Glutamatergic neuron (in vitro differentiated cells): ENCODE measurements around the gene KLHL36. TPM values are rescaled to one million over a fixed set of nuclear protein-coding genes. Genes with fewer than 3 reads are reported as not detected.
A peak's percentile ranks its signal among the peaks of the same experiment; 100 is the strongest.

Source experiments
- DNase-seq: peaks from one replicate; pipeline ENCODE4 v3.0.0; 2022
- H3K27ac Mint-ChIP-seq: one replicate; pipeline ENCODE4 v1.8.0; 2020; ENCODE audit warnings: mild to moderate bottlenecking, mixed read lengths, inconsistent platforms; ENCODE audit not compliant: unreplicated experiment
- H3K27me3 Mint-ChIP-seq: one replicate; pipeline ENCODE4 v1.8.0; 2020; ENCODE audit warnings: mild to moderate bottlenecking, moderate library complexity, mixed read lengths, inconsistent platforms; ENCODE audit not compliant: unreplicated experiment
- H3K36me3 Mint-ChIP-seq: one replicate; pipeline ENCODE4 v1.8.0; 2020; ENCODE audit warnings: mild to moderate bottlenecking, mixed read lengths, inconsistent platforms; ENCODE audit not compliant: unreplicated experiment
- H3K4me1 Mint-ChIP-seq: one replicate; pipeline ENCODE4 v1.8.0; 2020; ENCODE audit warnings: mild to moderate bottlenecking, low read depth, mixed read lengths, inconsistent platforms; ENCODE audit not compliant: unreplicated experiment
- H3K4me3 Mint-ChIP-seq: one replicate; pipeline ENCODE4 v1.8.0; 2020; ENCODE audit warnings: mild to moderate bottlenecking, mixed read lengths, inconsistent platforms; ENCODE audit not compliant: unreplicated experiment
- H3K9me3 Mint-ChIP-seq: one replicate; pipeline ENCODE4 v1.8.0; 2020; ENCODE audit warnings: mild to moderate bottlenecking, moderate library complexity, mixed read lengths, inconsistent platforms; ENCODE audit not compliant: unreplicated experiment
- total RNA-seq: library from RNA; stranded (reverse); fragmentation: NEBNext Ultra II Directional; extraction: Animal tissue kit (Norgen Biotek cat#: 25700); gene quantifications from one replicate; pipeline ENCODE4 v1.2.1, GENCODE V29; 2021; ENCODE audit not compliant: unreplicated experiment
- TF ChIP-seq, protein P1 (sequence below): fragments of 200-600 bp; sonication (generic); IDR thresholded peaks from one replicate; pipeline ENCODE4 v1.5.0; 2021; ENCODE audit not compliant: partially characterized antibody, unreplicated experiment

The KLHL36 gene
- total RNA-seq, 1 donor from 2014 or later: 38.2 TPM

DNA sequence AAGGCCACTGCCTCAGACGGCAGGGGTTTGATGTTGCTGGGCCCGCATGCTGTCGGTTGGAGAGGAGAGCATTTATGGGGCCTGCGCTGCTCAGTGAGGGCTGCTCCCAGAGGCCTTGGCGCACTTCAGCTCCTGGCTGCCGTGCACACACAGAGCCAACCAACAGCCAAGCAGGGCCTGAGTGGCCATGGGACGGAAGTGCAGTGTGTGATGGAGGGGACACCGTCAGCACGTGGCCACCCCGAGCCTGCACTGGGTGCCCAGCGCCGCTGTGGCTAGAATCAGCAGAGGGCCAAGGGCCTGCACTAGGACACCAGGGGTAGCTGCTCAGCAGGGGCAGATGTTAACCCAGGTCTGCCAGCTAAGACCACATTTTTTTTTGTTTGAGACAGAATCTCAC is 21.8 kb downstream of the KLHL36 start:
- H3K4me1 Mint-ChIP-seq: no peaks in the 10 kb centered on the region
- H3K9me3 Mint-ChIP-seq: peaks cover 2% of the 10 kb centered on the region
- no peaks in the 10 kb centered on the region for H3K36me3 Mint-ChIP-seq
- H3K4me3 Mint-ChIP-seq: no peak overlapping the region
- TF ChIP-seq, protein P1, sequence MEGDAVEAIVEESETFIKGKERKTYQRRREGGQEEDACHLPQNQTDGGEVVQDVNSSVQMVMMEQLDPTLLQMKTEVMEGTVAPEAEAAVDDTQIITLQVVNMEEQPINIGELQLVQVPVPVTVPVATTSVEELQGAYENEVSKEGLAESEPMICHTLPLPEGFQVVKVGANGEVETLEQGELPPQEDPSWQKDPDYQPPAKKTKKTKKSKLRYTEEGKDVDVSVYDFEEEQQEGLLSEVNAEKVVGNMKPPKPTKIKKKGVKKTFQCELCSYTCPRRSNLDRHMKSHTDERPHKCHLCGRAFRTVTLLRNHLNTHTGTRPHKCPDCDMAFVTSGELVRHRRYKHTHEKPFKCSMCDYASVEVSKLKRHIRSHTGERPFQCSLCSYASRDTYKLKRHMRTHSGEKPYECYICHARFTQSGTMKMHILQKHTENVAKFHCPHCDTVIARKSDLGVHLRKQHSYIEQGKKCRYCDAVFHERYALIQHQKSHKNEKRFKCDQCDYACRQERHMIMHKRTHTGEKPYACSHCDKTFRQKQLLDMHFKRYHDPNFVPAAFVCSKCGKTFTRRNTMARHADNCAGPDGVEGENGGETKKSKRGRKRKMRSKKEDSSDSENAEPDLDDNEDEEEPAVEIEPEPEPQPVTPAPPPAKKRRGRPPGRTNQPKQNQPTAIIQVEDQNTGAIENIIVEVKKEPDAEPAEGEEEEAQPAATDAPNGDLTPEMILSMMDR: no peak
- no peak overlapping the region for H3K27ac Mint-ChIP-seq
- no peak for DNase-seq
- H3K27me3 Mint-ChIP-seq: peaks cover 4% of the 10 kb centered on the region

DNA sequence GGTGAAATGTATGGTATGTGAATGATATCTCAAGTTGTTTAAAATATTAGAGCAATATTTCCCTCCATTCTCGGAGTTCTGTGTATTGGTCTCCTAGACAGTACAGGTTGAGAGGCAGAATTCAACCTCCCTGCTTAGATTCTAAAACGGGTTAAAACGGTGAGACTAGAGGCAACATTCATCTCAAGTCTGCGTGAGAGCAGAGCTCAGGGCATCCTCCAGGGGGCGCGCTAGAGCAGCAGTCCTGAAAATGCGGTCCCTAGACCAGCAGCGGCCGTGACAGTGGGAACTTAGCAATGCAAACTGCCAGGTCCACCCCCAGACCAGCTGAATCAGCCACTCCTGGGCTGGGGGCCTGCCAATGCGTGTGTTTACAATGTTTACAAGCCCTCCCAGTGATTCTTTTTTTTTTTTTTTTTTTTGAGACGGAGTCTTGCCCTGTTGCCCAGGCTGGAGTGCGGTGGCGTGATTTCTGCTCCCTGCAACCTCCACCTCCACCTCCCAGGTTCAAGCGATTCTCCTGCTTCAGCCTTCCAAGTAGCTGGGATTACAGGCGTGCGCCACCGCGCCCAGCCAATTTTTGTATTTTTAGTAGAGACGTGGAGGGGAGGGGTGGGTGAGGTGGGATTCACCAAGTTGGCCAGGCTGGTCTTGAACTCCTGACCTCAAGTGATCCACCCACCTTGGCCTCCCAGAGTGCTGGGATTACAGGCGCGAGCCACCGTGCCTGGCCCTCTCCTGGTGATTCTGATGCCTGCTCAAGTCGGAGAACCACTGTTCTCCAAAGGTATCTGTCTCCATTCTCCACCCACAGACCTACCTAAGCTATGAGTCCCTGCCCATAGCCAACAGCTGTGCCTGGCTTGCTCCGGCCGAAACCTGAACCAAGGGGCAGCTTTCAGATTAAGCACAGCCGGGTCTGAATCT is 24.2 kb downstream of the KLHL36 start:
- H3K27ac Mint-ChIP-seq: no peak overlapping the region
- H3K36me3 Mint-ChIP-seq: no peaks in the 10 kb centered on the region
- peaks cover 4% of the 10 kb centered on the region for H3K27me3 Mint-ChIP-seq
- H3K9me3 Mint-ChIP-seq: peaks cover 2% of the 10 kb centered on the region
- TF ChIP-seq, protein P1: peak; percentile 89
- peak; percentile 88 for DNase-seq
- H3K4me1 Mint-ChIP-seq: peaks cover 4% of the 10 kb centered on the region
- no peak overlapping the region for H3K4me3 Mint-ChIP-seq

- Mint-ChIP-seq H3K4me3 (no peak overlapping the region), H3K36me3 (no peaks in the 10 kb centered on the region), H3K27me3 (peaks cover 6% of the 10 kb centered on the region), H3K27ac (no peak overlapping the region), H3K9me3 (peaks cover 4% of the 10 kb centered on the region), H3K4me1 (peaks cover 7% of the 10 kb centered on the region)
- TF ChIP-seq, protein P1: no peak
- no peak for DNase-seq
These were observed 24.9 kb downstream of the KLHL36 start for GRCh38 chr16:84673203-84673535.

DNA sequence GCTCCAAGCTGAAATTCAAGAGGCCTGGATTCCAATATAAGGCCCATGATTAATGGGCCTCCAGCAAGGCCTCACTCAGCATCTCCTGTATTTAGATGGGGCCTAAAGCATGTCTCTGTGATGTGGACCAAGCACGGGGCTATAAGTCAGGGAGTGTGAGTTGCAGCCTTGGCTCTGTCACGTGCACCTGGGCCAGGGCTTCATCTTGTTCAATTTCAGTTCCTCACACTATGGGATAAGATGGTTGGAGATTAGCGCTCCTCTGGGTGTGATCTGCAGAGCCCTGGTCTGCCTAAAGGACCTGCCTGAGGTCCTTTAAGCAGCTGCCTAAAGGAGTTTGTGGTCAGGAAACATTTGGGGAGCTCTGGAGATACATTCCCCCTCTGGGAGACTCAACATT is 25.2 kb downstream of the KLHL36 start:
- Mint-ChIP-seq H3K27me3 (peaks cover 6% of the 10 kb centered on the region), H3K9me3 (peaks cover 4% of the 10 kb centered on the region), H3K36me3 (no peaks in the 10 kb centered on the region), H3K4me1 (peaks cover 7% of the 10 kb centered on the region), H3K4me3 (no peak overlapping the region), H3K27ac (no peak overlapping the region)
- DNase-seq: no peak
- TF ChIP-seq, protein P1: no peak

DNA sequence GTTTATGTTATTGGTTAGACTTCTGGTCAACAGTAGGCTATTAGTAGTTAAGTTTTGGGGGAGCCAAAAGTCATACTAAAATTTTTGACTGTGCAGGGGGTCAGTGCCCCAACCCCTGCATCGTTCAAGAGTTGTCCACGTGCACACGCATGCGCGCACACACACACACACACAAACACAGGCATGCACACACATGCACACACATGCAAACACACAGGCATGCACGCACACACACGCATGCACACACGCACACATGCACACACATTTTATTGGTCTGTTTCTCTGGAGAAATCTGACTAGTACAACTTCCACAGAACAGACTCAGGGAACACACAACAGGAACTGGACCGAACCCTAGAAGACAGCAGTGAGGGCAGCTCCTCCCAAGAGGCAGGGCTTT is 27.1 kb downstream of the KLHL36 start:
- peaks cover 6% of the 10 kb centered on the region for H3K27me3 Mint-ChIP-seq
- H3K27ac Mint-ChIP-seq: no peak overlapping the region
- H3K9me3 Mint-ChIP-seq: peaks cover 7% of the 10 kb centered on the region
- TF ChIP-seq, protein P1: no peak
- DNase-seq: no peak
- peaks cover 7% of the 10 kb centered on the region for H3K4me1 Mint-ChIP-seq
- no peaks in the 10 kb centered on the region for H3K36me3 Mint-ChIP-seq
- no peak overlapping the region for H3K4me3 Mint-ChIP-seq
